ENCODE data around the gene RRP1. TPM values are rescaled to one million over a fixed set of nuclear protein-coding genes. Genes with fewer than 3 reads are reported as not detected.

RRP1 gene
- total and polyA plus RNA-seq, 10 of the 15 experiments (the other 5 are each of a cell fraction or from before 2014, with no cell fraction given) = 0.34 to 70.8 (median 35.1) TPM

DNA sequence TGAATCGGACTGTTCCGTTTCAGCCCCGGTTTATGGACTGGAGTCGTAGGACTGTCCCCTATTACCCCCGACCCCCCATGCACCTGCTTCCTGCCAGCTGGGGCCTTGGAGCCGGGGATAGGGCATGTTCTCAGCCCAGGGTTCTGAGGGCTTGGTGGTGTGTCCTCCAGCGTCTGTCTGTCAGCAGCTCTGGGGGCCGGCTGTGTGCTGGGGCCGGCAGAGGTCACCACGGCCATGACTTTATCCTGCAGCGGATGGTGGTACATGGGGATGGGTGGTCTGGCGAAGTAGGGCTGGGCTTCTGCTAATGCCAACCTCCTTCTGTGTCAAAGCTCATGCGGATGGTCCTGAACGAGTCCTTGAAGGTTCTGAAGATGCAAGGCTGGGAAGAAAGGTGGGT lies 5.5 kb downstream of the RRP1 start:
- no peak overlapping the region for H3K4me2 ChIP-seq (ENCODE audit: control insufficient read depth, insufficient read depth)
- ATAC-seq = no peak

More for the DNA sequence above, 5.5 kb downstream of the RRP1 start:
- ChIA-PET CTCF (no interaction called here), POLR2A (no interaction called here), SMC1A (ENCODE audit: uncharacterized antibody, unreplicated experiment) (no interaction called here), RAD21 (ENCODE audit: unreplicated experiment) (no interaction called here)
- H3K36me3 ChIP-seq (ENCODE audit: control insufficient read depth in 2 of 2, insufficient read depth in 2 of 2, low read length in 1 of 2) = peaks cover 33 to 56% of the 10 kb centered on the region in 2 experiments
- no TSS peak for BruUV-seq (replicated peaks)
- no peak overlapping the region for H3K27ac ChIP-seq (ENCODE audit: control insufficient read depth, insufficient read depth)
- H2AFZ ChIP-seq (ENCODE audit: control insufficient read depth, low read depth, low read length) = no peak overlapping the region
- no peak overlapping the region for H3K4me3 ChIP-seq
- FAIRE-seq (no peak), DNase-seq (ENCODE audit: low read depth, low spot score) (no peak)
- in situ Hi-C loops (cut with MboI) (no loop called here), intact Hi-C loops (cut with micrococcal nuclease; ENCODE audit: unreplicated experiment) (no loop called here)
- 97% methylated on average over 14 of the region's 14 CpGs for WGBS (ENCODE audit: insufficient coverage, insufficient replicate concordance, low lambda C conversion rate, missing lambda C conversion rate)
- no peak overlapping the region for H3K9ac ChIP-seq (ENCODE audit: control insufficient read depth, insufficient read depth, low read length)
- H4K20me1 ChIP-seq (ENCODE audit: control insufficient read depth, insufficient read depth) = no peaks in the 10 kb centered on the region
- peaks cover 38% of the 10 kb centered on the region for H3K79me2 ChIP-seq (ENCODE audit: control insufficient read depth, insufficient read depth, low read length)
- 0 out of 2 replicates have a peak, but pooled peaks cover 3% of the 10 kb centered on the region for H3K4me1 ChIP-seq (ENCODE audit: control insufficient read depth, insufficient read depth, low read length)
- H3K9me3 ChIP-seq (replicated peaks; ENCODE audit: control insufficient read depth, insufficient read depth, low read length) = no peaks in the 10 kb centered on the region
- no peaks in the 10 kb centered on the region for H3K27me3 ChIP-seq (replicated peaks in 1 of 2; ENCODE audit: control insufficient read depth in 2 of 2, insufficient read depth in 2 of 2, low read length in 1 of 2)
- TF ChIP-seq SUPT20H (IDR thresholded peaks at IDR 0.05; ENCODE audit: borderline replicate concordance, control insufficient read depth, low read depth, low read length) (no peak), NR2C2 (IDR thresholded peaks at IDR 0.05; ENCODE audit: borderline replicate concordance, control insufficient read depth, insufficient read length, low read depth) (no peak), ZNF687 (IDR thresholded peaks at IDR 0.05) (no peak), NFYA (IDR thresholded peaks at IDR 0.05; ENCODE audit: borderline replicate concordance, low read depth, low read length) (no peak), IKZF1 (conservative IDR thresholded peaks at IDR 0.05) (no peak), HDAC6 (IDR thresholded peaks at IDR 0.05; ENCODE audit: unreplicated experiment) (no peak), GATAD2B (conservative IDR thresholded peaks at IDR 0.05; ENCODE audit: low read depth) (no peak), IRF4 (IDR thresholded peaks at IDR 0.05; ENCODE audit: low read depth, low read length) (no peak), HDGF (IDR thresholded peaks at IDR 0.05) (no peak), POLR2A (IDR thresholded peaks at IDR 0.05; ENCODE audit: low read depth, low read length) (no peak), EGR1 (IDR thresholded peaks at IDR 0.05; ENCODE audit: borderline replicate concordance in 1 of 2, low read depth in 2 of 2, low read length in 2 of 2) (no peak), EED (IDR thresholded peaks at IDR 0.05; ENCODE audit: low read depth) (no peak), ZZZ3 (IDR thresholded peaks at IDR 0.05; ENCODE audit: control insufficient read depth, insufficient read length, low read depth) (no peak), MYC (IDR thresholded peaks at IDR 0.05; ENCODE audit: insufficient read depth, insufficient read length, insufficient replicate concordance, low read length, severe bottlenecking) (no peak)
- TF ChIP-seq, protein P1, sequence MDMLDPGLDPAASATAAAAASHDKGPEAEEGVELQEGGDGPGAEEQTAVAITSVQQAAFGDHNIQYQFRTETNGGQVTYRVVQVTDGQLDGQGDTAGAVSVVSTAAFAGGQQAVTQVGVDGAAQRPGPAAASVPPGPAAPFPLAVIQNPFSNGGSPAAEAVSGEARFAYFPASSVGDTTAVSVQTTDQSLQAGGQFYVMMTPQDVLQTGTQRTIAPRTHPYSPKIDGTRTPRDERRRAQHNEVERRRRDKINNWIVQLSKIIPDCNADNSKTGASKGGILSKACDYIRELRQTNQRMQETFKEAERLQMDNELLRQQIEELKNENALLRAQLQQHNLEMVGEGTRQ (IDR thresholded peaks at IDR 0.05; ENCODE audit: borderline replicate concordance, low read depth, low read length) = no peak
- TF ChIP-seq, protein P2, sequence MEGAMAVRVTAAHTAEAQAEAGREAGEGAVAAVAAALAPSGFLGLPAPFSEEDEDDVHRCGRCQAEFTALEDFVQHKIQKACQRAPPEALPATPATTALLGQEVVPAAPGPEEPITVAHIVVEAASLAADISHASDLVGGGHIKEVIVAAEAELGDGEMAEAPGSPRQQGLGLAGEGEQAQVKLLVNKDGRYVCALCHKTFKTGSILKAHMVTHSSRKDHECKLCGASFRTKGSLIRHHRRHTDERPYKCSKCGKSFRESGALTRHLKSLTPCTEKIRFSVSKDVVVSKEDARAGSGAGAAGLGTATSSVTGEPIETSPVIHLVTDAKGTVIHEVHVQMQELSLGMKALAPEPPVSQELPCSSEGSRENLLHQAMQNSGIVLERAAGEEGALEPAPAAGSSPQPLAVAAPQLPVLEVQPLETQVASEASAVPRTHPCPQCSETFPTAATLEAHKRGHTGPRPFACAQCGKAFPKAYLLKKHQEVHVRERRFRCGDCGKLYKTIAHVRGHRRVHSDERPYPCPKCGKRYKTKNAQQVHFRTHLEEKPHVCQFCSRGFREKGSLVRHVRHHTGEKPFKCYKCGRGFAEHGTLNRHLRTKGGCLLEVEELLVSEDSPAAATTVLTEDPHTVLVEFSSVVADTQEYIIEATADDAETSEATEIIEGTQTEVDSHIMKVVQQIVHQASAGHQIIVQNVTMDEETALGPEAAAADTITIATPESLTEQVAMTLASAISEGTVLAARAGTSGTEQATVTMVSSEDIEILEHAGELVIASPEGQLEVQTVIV (IDR thresholded peaks at IDR 0.05; ENCODE audit: borderline replicate concordance, partially characterized antibody) = no peak

Measured in GM12878 (cell line).